GOT3 (cell line): ENCODE results near the gene SLC5A6.

Experiments used
- DNase-seq: peaks from one replicate; lab custom pipeline; 2025; ENCODE audit warnings: mixed read lengths; lab: John Stamatoyannopoulos, UW

Gene SLC5A6

GRCh38 chr2:27211943-27212625, at the start of gene SLC5A6, which contains the start of gene ATRAID:
Gene SLC5A6, minus strand, starts transcription at chr2:27212268. Its CDS starts 4,618 bp downstream, at chr2:27207650.
Gene ATRAID, plus strand, starts transcription at chr2:27212041. Its CDS starts 328 bp downstream, at chr2:27212369.
- DNase-seq, result peak; percentile 67

- DNase-seq, result no peak
Measured at GRCh38 chr2:27261241-27261925, 49.3 kb upstream of the SLC5A6 start.

GRCh38 chr2:27258051-27258450, 46.0 kb upstream of the SLC5A6 start:
- DNase-seq, result no peak

GRCh38 chr2:27256855-27257454, 44.9 kb upstream of the SLC5A6 start:
- no peak for DNase-seq

- no peak for DNase-seq
Measured at GRCh38 chr2:27255660-27256059, 43.6 kb upstream of the SLC5A6 start.

- no peak for DNase-seq
Measured at GRCh38 chr2:27255187-27255586, 43.1 kb upstream of the SLC5A6 start.

- no peak for DNase-seq
Measured at GRCh38 chr2:27251766-27252165, 39.7 kb upstream of the SLC5A6 start.

- no peak for DNase-seq
Measured at GRCh38 chr2:27250652-27251379, 38.7 kb upstream of the SLC5A6 start.

- DNase-seq, result no peak
Measured at GRCh38 chr2:27249891-27250651, 38.0 kb upstream of the SLC5A6 start.

- DNase-seq, result no peak
Measured at GRCh38 chr2:27249159-27249890, 37.3 kb upstream of the SLC5A6 start.

- no peak for DNase-seq
Measured at GRCh38 chr2:27247893-27248292, 35.8 kb upstream of the SLC5A6 start.

- DNase-seq, result no peak
Measured at GRCh38 chr2:27245626-27246025, 33.6 kb upstream of the SLC5A6 start.

GRCh38 chr2:27245116-27245515, 33.0 kb upstream of the SLC5A6 start:
- no peak for DNase-seq

- DNase-seq, result no peak
Measured at GRCh38 chr2:27243391-27244130, 31.5 kb upstream of the SLC5A6 start.

GRCh38 chr2:27242614-27242951, 30.5 kb upstream of the SLC5A6 start:
- DNase-seq, result no peak

GRCh38 chr2:27241761-27242613, 29.9 kb upstream of the SLC5A6 start:
- no peak for DNase-seq

- DNase-seq, result no peak
Measured at GRCh38 chr2:27240406-27240805, 28.3 kb upstream of the SLC5A6 start.

- DNase-seq, result no peak
Measured at GRCh38 chr2:27238976-27239375, 26.9 kb upstream of the SLC5A6 start.

GRCh38 chr2:27237341-27237945, 25.4 kb upstream of the SLC5A6 start:
- DNase-seq, result no peak
